HT-29 (cell line): Measurements from ENCODE around the gene ARL6IP5. TPM values are rescaled to one million over a fixed set of nuclear protein-coding genes. Genes with fewer than 3 reads are reported as not detected.
A peak's percentile ranks its signal among the peaks of the same experiment; 100 is the strongest.

Experiments used
- DNase-seq: peaks from one replicate; pipeline ENCODE4 v3.0.0-alpha.2; 2015; ENCODE audit warnings: low spot score
- total RNA-seq: library from RNA; depleted of rRNA; stranded (reverse); fragments of >200 nt; shearing (Covaris generic); gene quantifications from 2 replicates; pipeline ENCODE4 v1.2.3, GENCODE V29; 2014

The ARL6IP5 gene
- total RNA-seq, 1 experiment from 2014 or later, result 46.3 TPM

- DNase-seq, result peak; percentile 90
These were observed 1.3 kb downstream of the ARL6IP5 start for GRCh38 chr3:69085833-69086722.

DNA sequence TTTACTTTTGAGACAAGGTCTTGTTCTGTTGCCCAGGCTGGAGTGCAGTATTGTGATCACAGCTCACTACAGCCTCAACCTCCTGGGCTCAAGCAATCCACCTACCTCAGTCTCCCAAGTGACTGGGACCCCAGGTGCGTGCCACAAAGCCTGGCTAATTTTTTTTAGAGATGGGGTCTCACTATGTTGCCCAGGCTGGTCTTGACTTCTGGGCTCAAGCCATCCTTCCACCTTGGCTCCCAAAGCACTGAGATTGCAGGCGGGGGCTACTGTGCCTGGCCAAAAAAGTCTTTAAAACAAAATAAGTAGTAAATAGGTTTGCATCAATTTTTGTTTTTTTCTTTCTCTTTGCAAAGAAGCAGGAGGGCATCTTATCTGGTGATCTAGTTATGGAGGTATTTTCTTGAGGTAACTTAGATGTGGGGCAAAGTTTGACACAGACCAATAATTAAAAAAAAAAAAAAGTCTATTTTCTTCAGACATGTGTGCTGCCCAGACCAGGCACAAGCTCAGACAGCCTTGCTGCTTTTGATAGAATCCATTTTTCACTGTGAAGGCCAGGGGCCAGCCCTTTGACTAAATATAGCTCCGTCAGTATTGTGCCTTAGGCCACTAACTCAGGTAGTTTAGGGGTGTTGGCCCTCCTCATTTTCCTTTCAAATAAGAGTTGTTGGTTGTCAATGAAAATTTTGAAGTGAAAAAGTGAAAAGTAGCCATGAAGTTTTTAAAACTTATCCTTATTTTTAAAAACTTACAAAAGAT lies 2.5 kb downstream of the ARL6IP5 start:
- DNase-seq, result no peak

GRCh38 chr3:69088063-69088462 lies 3.3 kb downstream of the ARL6IP5 start:
- DNase-seq, result peak; percentile 25

DNA sequence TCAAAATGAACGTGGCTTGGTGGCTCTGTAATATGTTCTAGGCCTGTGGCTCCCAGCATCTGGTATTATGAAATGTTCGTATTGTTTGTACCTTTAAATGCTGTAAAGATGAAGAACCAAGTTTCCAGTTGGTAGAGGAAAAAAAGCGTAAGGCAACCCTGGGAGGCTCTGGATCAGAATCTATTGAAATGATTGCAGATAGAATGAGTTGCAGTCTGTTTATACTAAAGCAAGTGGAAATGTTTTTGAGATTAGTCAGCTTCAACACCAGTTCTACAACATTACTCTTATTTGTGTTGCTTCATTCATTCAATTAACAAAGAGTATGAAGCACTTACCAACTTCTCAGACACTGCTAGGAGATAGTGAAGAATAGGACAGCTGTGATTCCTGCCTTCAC lies 5.3 kb downstream of the ARL6IP5 start:
- no peak for DNase-seq

DNA sequence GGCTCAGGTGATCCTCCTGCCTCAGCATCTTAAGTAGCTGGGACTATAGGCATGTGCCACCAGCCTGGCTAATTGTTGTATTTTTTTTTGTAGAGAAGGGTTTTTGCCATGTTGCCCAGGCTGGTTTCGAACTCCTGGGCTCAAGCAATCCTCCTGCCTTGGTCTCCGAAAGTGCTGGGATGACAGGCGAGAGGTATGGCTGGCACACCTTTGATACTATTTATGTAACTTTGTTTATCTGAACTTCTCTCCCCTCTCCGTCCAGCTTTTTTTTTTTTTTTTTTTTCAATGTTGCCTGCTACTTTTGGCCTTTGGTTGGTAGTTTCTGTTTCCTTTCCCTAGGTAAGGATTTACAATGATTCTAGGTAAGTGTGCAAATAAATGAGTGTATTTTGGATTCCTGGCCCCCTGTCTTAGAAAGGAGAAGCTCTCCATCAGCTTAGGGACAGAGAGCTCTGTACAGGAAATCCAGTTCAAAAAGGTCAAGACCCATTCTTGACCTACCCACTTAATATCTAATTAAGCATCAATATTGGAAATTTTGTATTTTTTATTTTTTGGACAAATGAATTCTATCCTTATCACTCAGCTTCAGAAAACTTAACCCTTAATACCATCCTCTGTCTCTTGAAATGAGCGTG lies 6.8 kb downstream of the ARL6IP5 start:
- DNase-seq, result no peak

DNA sequence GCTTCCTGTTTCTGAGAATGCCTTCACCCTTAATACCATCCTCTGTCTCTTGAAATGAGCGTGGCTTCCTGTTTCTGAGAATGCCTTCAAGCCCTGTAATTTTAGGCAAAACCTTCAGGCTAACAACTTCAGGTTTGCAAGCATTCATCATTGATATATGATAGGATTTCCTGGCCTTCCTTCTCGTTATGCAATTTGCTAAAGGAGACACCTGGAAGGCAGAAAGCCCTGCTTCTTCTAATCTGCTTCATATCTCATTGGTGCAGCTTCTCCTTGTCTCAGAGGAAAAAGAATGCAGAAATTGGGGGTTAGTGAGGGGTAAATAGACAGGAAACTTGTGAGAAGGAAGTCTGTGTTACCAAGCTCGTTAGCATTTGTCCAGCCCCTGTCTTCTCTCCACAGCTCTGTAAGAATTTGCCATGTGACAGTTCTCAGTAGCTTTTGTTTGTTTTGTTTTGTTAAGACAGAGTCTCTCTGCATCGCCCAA lies 7.3 kb downstream of the ARL6IP5 start:
- no peak for DNase-seq

DNA sequence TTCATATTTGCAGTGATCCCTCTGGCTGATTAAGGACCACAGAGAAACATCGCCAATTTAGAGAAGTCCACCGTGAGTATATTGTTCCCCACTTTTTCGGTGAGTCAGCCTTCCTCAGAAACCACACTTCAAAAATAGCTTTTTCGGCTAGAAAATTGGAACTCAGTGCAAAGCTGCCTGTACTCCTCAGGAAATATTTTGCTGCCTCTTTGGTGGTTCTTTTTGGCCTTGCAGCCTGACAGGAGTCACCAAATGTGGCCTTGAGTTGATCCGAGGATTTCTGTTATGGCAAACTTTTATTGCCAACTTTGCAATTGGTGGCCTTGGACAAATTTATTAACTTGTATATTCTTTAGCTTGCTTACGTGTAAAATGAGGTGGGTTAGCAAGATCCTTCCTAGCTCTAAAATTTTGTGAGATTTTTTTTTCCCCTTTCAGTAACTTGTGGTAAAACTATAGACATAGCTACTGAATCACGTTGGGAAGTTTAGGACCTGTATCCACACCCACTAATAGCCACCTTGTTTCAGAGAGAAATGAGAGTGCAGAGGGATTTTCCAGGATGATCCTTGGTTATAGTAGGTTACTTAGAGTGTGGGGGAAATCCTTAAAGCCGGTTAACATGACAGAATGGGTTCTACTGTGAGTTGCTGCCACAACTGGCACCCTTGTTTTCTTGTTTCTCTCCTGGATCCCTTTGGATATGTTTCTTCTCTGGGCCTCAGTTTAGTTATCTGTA lies 9.9 kb downstream of the ARL6IP5 start:
- no peak for DNase-seq

GRCh38 chr3:69095636-69096035 lies 10.9 kb downstream of the ARL6IP5 start:
- DNase-seq, result no peak

- DNase-seq, result no peak
These were observed 11.6 kb downstream of the ARL6IP5 start for GRCh38 chr3:69096299-69096698.

DNA sequence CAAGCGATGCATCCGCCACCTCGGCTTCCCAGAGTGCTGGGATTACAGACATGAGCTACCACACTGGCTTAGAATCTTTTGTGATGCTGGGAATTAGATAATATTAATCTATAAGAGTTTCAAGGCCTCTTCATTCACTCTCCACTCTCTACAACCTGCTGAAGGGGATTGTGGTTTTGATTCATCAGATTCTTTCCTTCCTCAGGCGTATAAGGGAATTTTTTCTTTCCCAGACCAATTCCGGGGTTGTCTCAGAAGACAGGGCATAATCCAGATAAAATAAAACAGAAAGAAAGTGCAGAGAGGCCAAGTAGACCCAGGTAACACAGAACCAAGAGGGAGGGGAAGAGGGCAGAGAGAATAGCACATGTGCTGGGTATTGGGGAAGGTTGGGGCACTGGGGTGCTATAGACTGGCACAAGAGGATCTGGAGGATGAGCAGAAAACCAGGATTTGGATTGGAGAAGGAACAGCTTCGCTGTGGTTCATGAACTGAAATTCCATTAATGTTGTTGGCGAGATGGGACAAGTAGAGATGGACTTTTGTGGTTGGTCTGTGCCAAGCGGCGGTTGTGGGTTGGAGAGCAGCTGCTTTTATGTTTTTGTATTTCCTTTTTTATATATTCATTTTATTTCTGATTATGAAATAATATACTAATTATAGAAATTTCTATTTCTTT lies 12.8 kb downstream of the ARL6IP5 start:
- DNase-seq, result no peak

DNA sequence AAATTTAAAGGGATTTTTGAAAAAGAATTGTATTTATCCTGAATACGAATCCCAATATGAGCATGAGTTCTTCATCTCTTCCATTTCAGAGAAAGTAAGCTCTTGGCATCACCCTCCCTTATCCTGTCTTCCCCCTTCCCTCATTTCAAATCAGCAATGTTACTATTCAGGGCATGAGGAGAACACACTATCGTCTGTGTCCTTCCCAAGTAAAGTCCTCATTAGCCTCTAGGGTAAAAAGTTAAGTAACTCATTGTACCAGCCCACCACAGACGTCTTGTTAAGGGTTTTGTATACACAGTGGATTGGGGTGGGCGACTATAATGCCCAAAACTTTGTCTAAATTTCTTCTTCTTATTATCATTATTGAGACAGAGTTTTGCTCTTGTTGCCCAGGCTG lies 14.8 kb downstream of the ARL6IP5 start:
- no peak for DNase-seq

DNA sequence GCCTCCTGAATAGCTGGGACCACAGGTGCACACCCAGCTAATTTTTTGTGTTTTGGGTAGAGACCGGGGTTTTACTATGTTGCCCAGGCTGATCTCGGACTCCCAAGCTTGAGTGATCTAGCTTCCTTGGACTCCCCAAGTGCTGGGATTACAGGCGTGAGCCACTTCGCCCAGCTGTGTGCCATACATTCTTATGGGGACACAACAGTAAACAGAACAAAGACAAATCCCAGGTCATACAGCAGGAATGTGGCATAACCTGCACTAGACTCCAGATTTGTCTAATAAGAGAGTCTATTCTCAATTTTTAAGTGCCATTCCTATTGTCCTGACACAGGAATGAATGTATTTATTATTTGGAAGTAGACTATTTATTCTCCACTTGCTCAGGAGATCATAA lies 17.6 kb downstream of the ARL6IP5 start:
- no peak for DNase-seq

DNA sequence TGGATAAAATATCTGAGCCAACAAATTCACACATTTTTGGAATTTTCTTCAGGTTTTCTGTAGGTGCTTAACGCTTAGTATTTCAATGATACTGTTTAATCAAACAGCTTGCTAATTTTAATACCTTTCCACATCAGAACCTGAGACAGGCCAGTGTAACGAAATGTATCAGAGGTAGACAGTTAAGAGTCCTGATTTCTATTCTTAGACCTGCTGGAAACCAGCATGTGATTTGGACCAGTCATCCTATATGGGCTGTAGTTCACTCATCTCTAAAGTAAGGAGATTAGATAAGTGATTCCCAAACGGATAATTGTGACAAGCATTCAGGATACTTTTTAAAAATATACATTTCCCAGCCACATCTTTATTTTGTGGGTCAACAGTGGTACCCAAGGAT lies 18.4 kb downstream of the ARL6IP5 start:
- DNase-seq, result no peak

DNA sequence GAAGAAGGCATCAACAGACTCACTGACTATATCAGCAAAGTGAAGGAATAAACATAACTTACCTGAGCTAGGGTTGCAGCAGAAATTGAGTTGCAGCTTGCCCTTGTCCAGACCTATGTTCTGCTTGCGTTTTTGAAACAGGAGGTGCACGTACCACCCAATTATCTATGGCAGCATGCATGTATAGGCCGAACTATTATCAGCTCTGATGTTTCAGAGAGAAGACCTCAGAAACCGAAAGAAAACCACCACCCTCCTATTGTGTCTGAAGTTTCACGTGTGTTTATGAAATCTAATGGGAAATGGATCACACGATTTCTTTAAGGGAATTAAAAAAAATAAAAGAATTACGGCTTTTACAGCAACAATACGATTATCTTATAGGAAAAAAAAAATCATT lies 19.8 kb downstream of the ARL6IP5 start:
- DNase-seq, result no peak

DNA sequence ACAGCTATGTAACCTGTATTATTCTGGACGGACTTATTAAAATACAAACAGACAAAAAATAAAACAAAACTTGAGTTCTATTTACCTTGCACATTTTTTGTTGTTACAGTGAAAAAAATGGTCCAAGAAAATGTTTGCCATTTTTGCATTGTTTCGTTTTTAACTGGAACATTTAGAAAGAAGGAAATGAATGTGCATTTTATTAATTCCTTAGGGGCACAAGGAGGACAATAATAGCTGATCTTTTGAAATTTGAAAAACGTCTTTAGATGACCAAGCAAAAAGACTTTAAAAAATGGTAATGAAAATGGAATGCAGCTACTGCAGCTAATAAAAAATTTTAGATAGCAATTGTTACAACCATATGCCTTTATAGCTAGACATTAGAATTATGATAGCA lies 20.6 kb downstream of the ARL6IP5 start:
- no peak for DNase-seq

GRCh38 chr3:69107841-69108240 lies 23.1 kb downstream of the ARL6IP5 start:
- DNase-seq, result no peak

DNA sequence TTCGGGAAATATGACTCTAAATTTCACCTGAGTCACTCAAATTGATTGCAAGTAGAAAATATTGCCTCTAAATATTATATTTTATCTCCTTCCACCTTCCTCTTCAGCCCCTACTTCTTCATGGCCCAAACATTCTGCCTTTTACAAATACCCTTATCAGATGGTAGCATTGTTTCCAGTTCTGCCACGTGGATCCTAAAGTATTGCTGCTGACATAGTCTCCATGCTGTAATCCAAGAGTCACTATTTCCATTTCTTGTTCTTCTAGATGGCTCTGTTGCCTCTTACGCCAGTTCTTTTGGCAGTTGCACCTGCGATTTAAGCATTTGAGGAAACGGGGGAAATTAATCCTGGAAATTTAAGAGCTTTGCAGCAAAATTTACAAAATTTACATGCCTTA lies 24.1 kb downstream of the ARL6IP5 start:
- no peak for DNase-seq

DNA sequence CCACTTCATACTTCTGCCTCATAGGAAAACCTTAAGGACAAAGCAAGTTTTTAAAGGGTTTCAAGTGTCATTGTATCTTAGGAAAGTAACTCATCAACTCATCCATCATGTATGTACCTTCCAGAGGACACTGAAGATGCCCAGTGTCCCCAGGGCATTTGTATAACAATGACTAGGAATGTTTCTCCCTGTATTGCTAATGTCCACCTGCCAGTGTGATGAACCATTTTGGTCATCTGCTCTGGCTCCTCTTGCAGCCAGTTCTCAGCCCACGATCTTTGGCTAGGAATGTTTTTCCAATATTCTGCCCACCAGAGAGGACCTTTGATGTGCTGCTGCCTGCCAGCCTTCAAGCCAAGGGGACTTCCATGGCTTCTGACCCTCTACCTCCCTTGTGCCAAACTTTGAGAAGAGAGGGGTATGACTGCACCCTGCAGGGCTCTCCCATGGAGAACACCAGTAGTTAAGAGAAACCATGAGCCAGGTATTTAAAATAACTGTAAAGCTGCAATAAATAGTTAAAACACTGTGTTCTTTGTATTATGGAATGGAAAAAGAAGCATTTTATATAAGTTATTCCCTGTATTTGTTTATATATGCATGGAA lies 26.3 kb downstream of the ARL6IP5 start:
- no peak for DNase-seq

- no peak for DNase-seq
These were observed 28.8 kb downstream of the ARL6IP5 start for GRCh38 chr3:69113536-69113935.

DNA sequence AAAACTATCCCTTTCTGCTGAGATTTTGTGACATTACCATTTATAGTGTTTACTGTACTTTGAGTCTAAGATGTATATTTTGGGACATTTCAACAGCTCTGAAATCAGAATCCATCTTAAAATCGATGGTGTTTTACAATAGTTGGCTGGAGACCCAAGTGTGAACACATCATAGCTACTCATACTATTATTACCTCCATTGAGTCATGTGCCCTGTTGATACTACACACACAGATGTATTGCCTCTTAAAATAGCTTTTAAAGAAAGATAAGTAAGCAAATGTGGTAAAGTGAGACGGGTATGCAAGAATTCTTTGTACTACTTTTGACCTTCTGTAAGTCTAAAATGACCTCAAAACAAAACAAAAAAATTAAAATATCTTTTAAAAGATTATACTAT lies 31.0 kb downstream of the ARL6IP5 start:
- no peak for DNase-seq

DNA sequence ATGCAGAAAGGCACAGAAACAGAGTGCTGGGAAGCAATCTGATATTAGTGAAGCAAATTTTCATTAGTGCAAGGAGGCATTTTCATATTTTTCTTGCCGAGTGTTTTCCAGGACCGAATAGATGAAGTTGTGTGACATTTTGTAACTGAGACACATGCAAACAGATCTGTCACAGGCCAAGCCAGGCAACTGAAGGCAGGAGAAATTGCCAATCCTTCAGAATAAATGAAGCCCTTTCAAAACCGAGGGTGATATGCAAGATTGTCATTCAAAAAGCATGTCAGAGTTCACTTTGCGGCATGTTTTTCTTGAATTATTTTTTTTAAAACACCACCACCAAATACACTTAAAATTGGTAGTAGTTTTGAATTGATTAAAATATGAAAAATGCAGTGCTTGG lies 31.4 kb downstream of the ARL6IP5 start:
- no peak for DNase-seq
